NB4 (cell line): ENCODE data around the gene FLT4.
A peak's percentile ranks its signal among the peaks of the same experiment; 100 is the strongest.

Experiments
- DNase-seq: peaks from one replicate; pipeline ENCODE4 v3.0.0; 2010; ENCODE audit warnings: low read depth
- H3K4me3 ChIP-seq: one replicate; pipeline ENCODE4 v1.5.1; 2011; ENCODE audit warnings: mild to moderate bottlenecking, low read depth, low read length, moderate library complexity
- MYC ChIP-seq: IDR thresholded peaks from 2 replicates; pipeline ENCODE4 v1.6.1; 2011; ENCODE audit warnings: low read depth, low read length
- POLR2A ChIP-seq: IDR thresholded peaks from 2 replicates; pipeline ENCODE4 v1.6.1; 2011; ENCODE audit warnings: mild to moderate bottlenecking; ENCODE audit not compliant: insufficient read length; ENCODE audit errors: extremely low read depth
- TF ChIP-seq, protein P1 (sequence below): IDR thresholded peaks from one replicate; pipeline ENCODE4 v1.5.1; 2012; ENCODE audit warnings: low read depth, low read length
- TF ChIP-seq, protein P2 (sequence below): IDR thresholded peaks from 2 replicates; pipeline ENCODE4 v1.6.1; 2011; ENCODE audit warnings: low read depth, low read length

FLT4 gene

DNA sequence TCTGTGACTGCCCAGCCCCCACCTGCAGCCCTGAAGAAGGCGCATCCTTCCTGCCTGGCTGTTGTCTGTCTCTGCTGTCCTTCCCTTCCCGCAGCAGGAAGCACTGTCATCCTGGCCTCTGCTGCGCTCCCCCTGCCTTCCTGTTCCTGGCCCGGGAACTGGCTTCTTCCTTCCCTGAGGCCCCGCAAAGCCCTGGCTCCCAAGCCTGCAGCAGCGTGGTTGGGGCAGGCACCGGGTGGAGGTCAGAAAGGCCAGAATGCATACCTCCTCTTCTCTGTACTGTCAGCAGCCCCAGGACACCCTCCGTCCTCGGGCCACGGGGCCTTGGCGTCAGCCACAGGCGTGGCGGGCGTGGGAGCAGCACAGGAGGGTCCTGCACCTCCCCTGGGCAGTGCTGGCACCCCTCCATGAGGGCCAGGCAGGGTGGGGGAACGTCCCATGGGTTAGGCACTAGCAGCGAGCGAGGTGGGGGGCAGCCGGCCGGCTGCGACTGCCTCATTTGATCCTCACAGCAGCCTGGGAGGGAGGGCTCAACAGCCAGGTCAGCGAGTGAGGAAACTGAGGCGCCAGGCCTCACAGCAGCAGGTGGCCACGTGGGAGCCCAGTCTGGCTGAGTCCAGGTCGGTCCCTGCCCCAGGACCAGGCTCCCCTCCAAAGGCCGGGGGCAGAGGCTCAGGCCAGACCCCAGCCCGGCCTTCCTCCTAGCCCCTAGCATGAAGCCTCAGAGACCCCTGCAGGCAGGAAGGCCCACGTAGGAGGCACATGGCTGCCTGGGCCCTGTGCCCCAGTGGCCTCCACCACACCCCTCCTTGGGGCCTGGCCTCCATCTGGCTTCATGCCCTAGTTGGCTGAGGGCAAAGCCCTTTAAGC is 9.4 kb downstream of the FLT4 start:
- H3K4me3 ChIP-seq, result no peak overlapping the region
- no peak for DNase-seq
- TF ChIP-seq, protein P1, sequence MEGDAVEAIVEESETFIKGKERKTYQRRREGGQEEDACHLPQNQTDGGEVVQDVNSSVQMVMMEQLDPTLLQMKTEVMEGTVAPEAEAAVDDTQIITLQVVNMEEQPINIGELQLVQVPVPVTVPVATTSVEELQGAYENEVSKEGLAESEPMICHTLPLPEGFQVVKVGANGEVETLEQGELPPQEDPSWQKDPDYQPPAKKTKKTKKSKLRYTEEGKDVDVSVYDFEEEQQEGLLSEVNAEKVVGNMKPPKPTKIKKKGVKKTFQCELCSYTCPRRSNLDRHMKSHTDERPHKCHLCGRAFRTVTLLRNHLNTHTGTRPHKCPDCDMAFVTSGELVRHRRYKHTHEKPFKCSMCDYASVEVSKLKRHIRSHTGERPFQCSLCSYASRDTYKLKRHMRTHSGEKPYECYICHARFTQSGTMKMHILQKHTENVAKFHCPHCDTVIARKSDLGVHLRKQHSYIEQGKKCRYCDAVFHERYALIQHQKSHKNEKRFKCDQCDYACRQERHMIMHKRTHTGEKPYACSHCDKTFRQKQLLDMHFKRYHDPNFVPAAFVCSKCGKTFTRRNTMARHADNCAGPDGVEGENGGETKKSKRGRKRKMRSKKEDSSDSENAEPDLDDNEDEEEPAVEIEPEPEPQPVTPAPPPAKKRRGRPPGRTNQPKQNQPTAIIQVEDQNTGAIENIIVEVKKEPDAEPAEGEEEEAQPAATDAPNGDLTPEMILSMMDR, result no peak
- TF ChIP-seq POLR2A (no peak), MYC (no peak)
- TF ChIP-seq, protein P2, sequence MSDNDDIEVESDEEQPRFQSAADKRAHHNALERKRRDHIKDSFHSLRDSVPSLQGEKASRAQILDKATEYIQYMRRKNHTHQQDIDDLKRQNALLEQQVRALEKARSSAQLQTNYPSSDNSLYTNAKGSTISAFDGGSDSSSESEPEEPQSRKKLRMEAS, result no peak

DNA sequence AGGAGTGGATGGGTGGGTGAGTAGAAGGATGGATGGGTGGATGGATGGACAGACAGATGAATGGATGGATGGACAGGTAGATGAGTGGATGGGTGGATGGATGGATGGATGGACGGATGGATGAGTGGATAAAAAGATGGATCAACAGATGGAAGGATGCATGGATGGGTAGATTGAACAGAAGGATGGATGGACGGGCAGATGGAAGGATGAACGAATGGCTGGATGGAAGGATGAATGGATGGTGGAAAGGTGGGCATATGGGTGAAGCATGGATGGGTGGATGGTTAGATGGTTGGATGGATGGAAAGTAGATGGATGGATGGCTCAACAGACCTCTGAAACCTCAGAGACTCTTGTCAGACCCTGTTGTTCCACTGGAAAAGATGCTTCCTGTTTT is 10.1 kb downstream of the FLT4 start:
- DNase-seq, result no peak
- TF ChIP-seq MYC (no peak), POLR2A (no peak)
- TF ChIP-seq, protein P1, result no peak
- TF ChIP-seq, protein P2, result no peak
- no peak overlapping the region for H3K4me3 ChIP-seq

DNA sequence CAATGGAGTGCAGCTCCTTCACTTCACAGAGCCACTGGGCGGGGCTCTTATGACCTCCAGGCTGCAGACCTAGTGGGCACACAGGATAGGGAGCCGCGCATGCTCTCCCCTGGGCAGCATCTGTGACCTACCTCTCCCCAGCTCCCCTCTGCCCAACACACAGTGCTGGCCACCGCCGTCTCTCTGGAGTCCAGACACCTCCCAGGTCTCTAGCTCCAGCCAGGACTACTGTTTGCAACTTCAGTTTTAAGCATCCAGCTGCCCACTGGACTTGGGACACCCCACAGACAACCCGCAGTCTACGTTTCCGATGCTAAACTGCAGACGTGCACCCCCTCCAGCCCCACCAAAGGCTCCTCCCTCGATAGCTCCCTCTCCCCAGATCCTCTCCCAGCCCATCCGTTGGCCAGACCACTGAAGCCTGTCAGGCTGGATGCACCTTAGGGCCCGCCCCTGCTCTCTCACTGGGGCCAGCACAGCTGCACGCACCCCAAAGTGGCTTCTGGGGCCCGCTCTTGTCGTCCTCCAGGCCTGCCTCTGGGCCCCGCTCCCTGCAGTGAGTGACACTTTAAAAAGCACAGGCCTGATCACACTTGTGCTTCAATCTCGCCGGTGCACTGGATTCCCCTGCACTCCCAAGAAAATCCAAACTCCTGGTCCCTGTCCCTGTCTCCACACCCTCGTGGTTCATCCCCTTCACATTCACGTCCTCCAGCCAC is 11.3 kb downstream of the FLT4 start:
- TF ChIP-seq, protein P1, result no peak
- no peak for DNase-seq
- no peak overlapping the region for H3K4me3 ChIP-seq

DNA sequence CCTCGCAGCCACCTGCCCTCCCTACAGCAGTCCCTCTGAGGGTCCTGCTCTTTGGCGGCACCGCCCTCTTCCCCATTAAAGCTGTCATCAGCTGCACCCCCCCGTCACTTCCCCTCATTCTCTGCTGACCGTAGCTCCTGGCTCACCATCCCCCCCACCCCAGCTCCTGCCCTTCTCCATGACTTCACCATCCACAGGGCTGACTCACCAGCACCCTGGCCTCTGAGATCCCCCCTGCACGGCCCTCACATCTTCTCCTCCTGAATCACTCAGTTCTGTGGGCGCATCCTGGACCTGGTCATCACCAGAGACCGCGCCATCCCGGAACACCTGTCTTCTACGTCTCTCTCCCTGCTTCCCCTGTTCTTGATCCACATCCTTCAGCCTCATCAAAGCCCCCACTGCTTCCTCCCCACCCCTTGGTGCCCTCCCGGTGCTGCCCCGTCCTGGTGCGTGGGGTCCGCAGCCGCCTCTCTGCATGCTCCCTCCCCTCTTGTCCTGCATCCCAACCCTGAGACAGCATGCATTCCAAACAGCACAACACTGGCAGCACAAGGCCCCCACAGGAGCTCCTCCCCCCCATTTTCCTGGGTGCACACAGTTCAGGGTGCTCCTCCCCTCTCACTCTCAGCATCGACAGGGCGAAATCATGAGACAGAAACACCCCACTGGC is 12.9 kb downstream of the FLT4 start:
- H3K4me3 ChIP-seq, result no peak overlapping the region
- TF ChIP-seq, protein P1, result no peak
- TF ChIP-seq POLR2A (no peak), MYC (no peak)
- TF ChIP-seq, protein P2, result no peak
- peak; percentile 36 for DNase-seq

DNA sequence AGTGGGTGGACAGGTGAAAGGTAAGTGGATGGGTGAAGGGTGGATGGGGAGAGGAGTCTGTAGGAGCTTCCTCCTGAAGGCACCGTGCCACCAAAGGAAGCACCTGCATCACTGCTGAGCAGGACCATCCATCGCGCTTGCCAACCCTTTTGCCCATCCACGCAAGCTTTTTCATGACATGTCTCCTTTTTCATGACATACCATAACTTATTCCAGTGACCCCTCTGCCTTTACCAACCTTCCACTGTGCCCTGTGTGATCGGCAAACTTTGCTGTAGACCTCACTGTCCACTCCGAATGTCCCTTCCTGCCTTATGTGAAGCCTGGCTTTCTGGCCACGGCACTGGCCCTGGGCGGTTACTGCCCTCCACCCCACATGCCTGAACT is 13.4 kb downstream of the FLT4 start:
- no peak for DNase-seq
- TF ChIP-seq POLR2A (no peak), MYC (no peak)
- TF ChIP-seq, protein P2, result no peak
- TF ChIP-seq, protein P1, result no peak
- H3K4me3 ChIP-seq, result no peak overlapping the region
